Fibroblast of peridontal ligament (primary cell): ENCODE measurements around the gene PLA2G4A.
"Not testable (repeated sequence)": the region's sequence is repeated elsewhere in the genome, so short reads cannot be mapped to it uniquely, and the experiment has no call there.

Experiments
- DNase-seq: peaks from one replicate; pipeline ENCODE4 v3.0.0-alpha.2; 2010; ENCODE audit errors: extremely low read depth

The PLA2G4A gene

GRCh38 chr1:186917106-186917786 lies 88.5 kb downstream of the PLA2G4A start:
- peak; percentile 76 for DNase-seq

GRCh38 chr1:186921386-186921785 lies 92.6 kb downstream of the PLA2G4A start:
- DNase-seq: not testable (repeated sequence)

GRCh38 chr1:186922814-186923213 lies 94.1 kb downstream of the PLA2G4A start:
- DNase-seq: not testable (repeated sequence)

GRCh38 chr1:186923486-186923885 lies 94.7 kb downstream of the PLA2G4A start:
- DNase-seq: no peak

- DNase-seq: peak; percentile 89
Measured at GRCh38 chr1:186925881-186926669, 97.3 kb downstream of the PLA2G4A start.

- DNase-seq: no peak
Measured at GRCh38 chr1:186927884-186928283, 99.1 kb downstream of the PLA2G4A start.

GRCh38 chr1:186930238-186930637 lies 101.5 kb downstream of the PLA2G4A start:
- DNase-seq: peak; percentile 49

- no peak for DNase-seq
Measured at GRCh38 chr1:186937016-186937670, 108.4 kb downstream of the PLA2G4A start.

- no peak for DNase-seq
Measured at GRCh38 chr1:186943891-186944686, 115.3 kb downstream of the PLA2G4A start.

GRCh38 chr1:186945146-186945545 lies 116.4 kb downstream of the PLA2G4A start:
- no peak for DNase-seq

GRCh38 chr1:186948535-186948934 lies 119.8 kb downstream of the PLA2G4A start:
- no peak for DNase-seq

GRCh38 chr1:186949173-186949572 lies 120.4 kb downstream of the PLA2G4A start:
- no peak for DNase-seq

- no peak for DNase-seq
Measured at GRCh38 chr1:186950547-186950946, 121.8 kb downstream of the PLA2G4A start.

GRCh38 chr1:186953876-186954275 lies 125.1 kb downstream of the PLA2G4A start:
- no peak for DNase-seq

GRCh38 chr1:186957314-186957713 lies 128.6 kb downstream of the PLA2G4A start:
- peak; percentile 75 for DNase-seq

- peak; percentile 83 for DNase-seq
Measured at GRCh38 chr1:186958520-186958919, 129.8 kb downstream of the PLA2G4A start.

- DNase-seq: peak; percentile 89
Measured at GRCh38 chr1:186960861-186961260, 132.1 kb downstream of the PLA2G4A start.

- no peak for DNase-seq
Measured at GRCh38 chr1:186965847-186966246, 137.1 kb downstream of the PLA2G4A start.

GRCh38 chr1:186966456-186966855 lies 137.7 kb downstream of the PLA2G4A start:
- no peak for DNase-seq

- peak; percentile 46 for DNase-seq
Measured at GRCh38 chr1:186967656-186968394, 139.1 kb downstream of the PLA2G4A start.

GRCh38 chr1:186974774-186975181 lies 146.0 kb downstream of the PLA2G4A start:
- peak; percentile 100 for DNase-seq
